ENCODE measurements around the gene FGF11. TPM values are rescaled to one million over a fixed set of nuclear protein-coding genes. Genes with fewer than 3 reads are reported as not detected.

FGF11 gene
- total and polyA plus RNA-seq, 2 experiments from 2014 or later = 0.36 TPM; not detected in 1

DNA sequence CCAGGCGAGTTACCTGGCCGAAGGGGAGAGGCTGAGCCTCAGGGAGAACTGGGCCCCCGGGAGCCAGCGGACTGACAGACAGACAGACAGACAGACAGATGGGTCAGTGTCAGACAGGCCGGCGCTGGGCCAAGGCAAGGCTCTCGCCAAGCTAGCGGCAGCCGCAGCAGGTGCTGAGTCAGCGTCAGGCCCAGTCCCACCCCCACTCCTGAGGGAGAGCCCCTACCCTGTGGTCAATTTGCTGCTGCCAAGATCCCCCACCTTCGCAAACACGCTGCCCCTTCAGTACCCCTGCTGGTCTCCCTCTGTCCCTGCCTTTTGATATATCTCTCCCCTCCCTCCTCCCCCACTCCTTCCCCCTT lies 1.5 kb downstream of the FGF11 start:
- no peak overlapping the region for H3K9ac ChIP-seq
- no peaks in the 10 kb centered on the region for H3K9me3 ChIP-seq (ENCODE audit: low read depth)
- H2AFZ ChIP-seq = no peak overlapping the region
- DNase-seq = peak; percentile 52
- no peak overlapping the region for H3K4me3 ChIP-seq
- in situ Hi-C loops (cut with MboI) = no loop called here
- H4K20me1 ChIP-seq (ENCODE audit: insufficient read depth) = no peaks in the 10 kb centered on the region
- TF ChIP-seq EZH2phosphoT487 (IDR thresholded peaks at IDR 0.05; ENCODE audit: insufficient read depth, low read depth) (no peak), EZH2 (IDR thresholded peaks at IDR 0.05; ENCODE audit: insufficient read depth, poor library complexity, severe bottlenecking) (peak; percentile 29)
- peaks cover 16% of the 10 kb centered on the region for H3K4me1 ChIP-seq (ENCODE audit: insufficient read depth)
- peaks cover 32% of the 10 kb centered on the region; the same call in 1 of the 2 replicates for H3K27me3 ChIP-seq (replicated peaks; ENCODE audit: insufficient read depth)
- H3K36me3 ChIP-seq (ENCODE audit: low read depth) = no peaks in the 10 kb centered on the region
- H3K9me2 ChIP-seq (ENCODE audit: insufficient read depth) = no peaks in the 10 kb centered on the region
- H3K4me2 ChIP-seq (ENCODE audit: unreplicated experiment) = peak overlapping the region; percentile 48
- no peaks in the 10 kb centered on the region for H3K79me2 ChIP-seq (ENCODE audit: insufficient read depth)
- H3F3A ChIP-seq (ENCODE audit: insufficient read depth) = peaks cover 11% of the 10 kb centered on the region
- WGBS, 2 experiments (ENCODE audit: low coverage in 1 of 2, low lambda C conversion rate in 2 of 2, missing lambda C conversion rate in 2 of 2) = 13 to 14% methylated on average over 10 of the region's 12 CpGs
- no peak overlapping the region for H3K27ac ChIP-seq

DNA sequence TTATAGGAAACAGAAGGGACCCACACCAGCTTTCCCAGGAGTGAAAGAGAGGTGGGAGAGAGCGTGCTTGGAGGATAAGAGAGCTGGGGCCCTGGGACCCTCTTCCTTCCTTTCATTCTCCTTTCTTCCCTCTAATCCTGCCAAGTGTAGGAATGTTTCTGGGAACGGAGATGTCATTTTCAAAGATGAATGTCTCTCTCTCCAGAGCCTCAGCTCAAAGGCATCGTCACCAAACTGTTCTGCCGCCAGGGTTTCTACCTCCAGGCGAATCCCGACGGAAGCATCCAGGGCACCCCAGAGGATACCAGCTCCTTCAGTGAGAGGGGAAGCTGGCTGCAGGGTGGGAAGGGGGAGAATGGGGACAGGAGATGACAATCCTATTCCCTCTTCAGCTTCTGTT lies 2.0 kb downstream of the FGF11 start:
- Histone ChIP-seq H2AFZ (no peak overlapping the region), H3K27me3 (replicated peaks; ENCODE audit: insufficient read depth) (peaks cover 35% of the 10 kb centered on the region; the same call in 1 of the 2 replicates), H3K36me3 (ENCODE audit: low read depth) (no peaks in the 10 kb centered on the region), H3K4me2 (ENCODE audit: unreplicated experiment) (no peak overlapping the region), H3K4me1 (ENCODE audit: insufficient read depth) (peaks cover 16% of the 10 kb centered on the region), H3K9me2 (ENCODE audit: insufficient read depth) (no peaks in the 10 kb centered on the region), H3K9me3 (ENCODE audit: low read depth) (no peaks in the 10 kb centered on the region), H3K27ac (no peak overlapping the region), H4K20me1 (ENCODE audit: insufficient read depth) (no peaks in the 10 kb centered on the region), H3K79me2 (ENCODE audit: insufficient read depth) (no peaks in the 10 kb centered on the region), H3K9ac (no peak overlapping the region), H3F3A (ENCODE audit: insufficient read depth) (peaks cover 11% of the 10 kb centered on the region), H3K4me3 (no peak overlapping the region)
- DNase-seq = no peak
- in situ Hi-C loops (cut with MboI) = no loop called here
- WGBS, 2 experiments (ENCODE audit: low coverage in 1 of 2, low lambda C conversion rate in 2 of 2, missing lambda C conversion rate in 2 of 2) = 63% methylated on average over 7 of the region's 7 CpGs
- TF ChIP-seq EZH2 (IDR thresholded peaks at IDR 0.05; ENCODE audit: insufficient read depth, poor library complexity, severe bottlenecking) = no peak
- TF ChIP-seq EZH2phosphoT487 (IDR thresholded peaks at IDR 0.05; ENCODE audit: insufficient read depth, low read depth) = no peak

DNA sequence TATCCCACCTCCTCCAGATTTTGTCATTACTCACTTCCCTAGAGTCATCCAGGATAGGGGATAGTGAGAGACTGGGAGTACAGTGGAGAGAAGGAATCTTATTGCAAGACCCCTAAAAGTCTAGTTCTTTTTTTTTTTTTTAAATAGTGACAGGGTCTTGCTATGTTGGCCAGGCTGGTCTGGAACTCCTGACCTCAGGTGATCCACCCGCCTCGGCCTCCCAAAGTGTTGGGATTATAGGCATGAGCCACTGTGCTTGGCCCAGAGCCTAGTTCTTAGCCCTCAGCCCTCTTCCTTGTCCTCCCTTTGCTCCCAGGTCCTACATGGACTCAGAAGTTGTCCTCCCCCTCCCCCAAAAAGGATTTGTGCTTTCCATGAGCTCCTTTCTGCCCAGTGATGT lies 2.8 kb downstream of the FGF11 start:
- Histone ChIP-seq H3F3A (ENCODE audit: insufficient read depth) (peaks cover 11% of the 10 kb centered on the region), H3K36me3 (ENCODE audit: low read depth) (no peaks in the 10 kb centered on the region), H3K79me2 (ENCODE audit: insufficient read depth) (no peaks in the 10 kb centered on the region), H3K9me2 (ENCODE audit: insufficient read depth) (no peaks in the 10 kb centered on the region), H3K27ac (no peak overlapping the region), H3K4me3 (no peak overlapping the region), H3K4me1 (ENCODE audit: insufficient read depth) (peaks cover 16% of the 10 kb centered on the region), H3K4me2 (ENCODE audit: unreplicated experiment) (no peak overlapping the region), H3K9ac (no peak overlapping the region), H4K20me1 (ENCODE audit: insufficient read depth) (no peaks in the 10 kb centered on the region), H3K9me3 (ENCODE audit: low read depth) (no peaks in the 10 kb centered on the region), H2AFZ (no peak overlapping the region), H3K27me3 (replicated peaks; ENCODE audit: insufficient read depth) (peaks cover 44% of the 10 kb centered on the region)
- TF ChIP-seq EZH2 (IDR thresholded peaks at IDR 0.05; ENCODE audit: insufficient read depth, poor library complexity, severe bottlenecking) (no peak), EZH2phosphoT487 (IDR thresholded peaks at IDR 0.05; ENCODE audit: insufficient read depth, low read depth) (no peak)
- in situ Hi-C loops (cut with MboI) = no loop called here
- 59 to 64% methylated on average over 2 of the region's 2 CpGs for WGBS, 2 experiments (ENCODE audit: low coverage in 1 of 2, low lambda C conversion rate in 2 of 2, missing lambda C conversion rate in 2 of 2)
- no peak for DNase-seq

DNA sequence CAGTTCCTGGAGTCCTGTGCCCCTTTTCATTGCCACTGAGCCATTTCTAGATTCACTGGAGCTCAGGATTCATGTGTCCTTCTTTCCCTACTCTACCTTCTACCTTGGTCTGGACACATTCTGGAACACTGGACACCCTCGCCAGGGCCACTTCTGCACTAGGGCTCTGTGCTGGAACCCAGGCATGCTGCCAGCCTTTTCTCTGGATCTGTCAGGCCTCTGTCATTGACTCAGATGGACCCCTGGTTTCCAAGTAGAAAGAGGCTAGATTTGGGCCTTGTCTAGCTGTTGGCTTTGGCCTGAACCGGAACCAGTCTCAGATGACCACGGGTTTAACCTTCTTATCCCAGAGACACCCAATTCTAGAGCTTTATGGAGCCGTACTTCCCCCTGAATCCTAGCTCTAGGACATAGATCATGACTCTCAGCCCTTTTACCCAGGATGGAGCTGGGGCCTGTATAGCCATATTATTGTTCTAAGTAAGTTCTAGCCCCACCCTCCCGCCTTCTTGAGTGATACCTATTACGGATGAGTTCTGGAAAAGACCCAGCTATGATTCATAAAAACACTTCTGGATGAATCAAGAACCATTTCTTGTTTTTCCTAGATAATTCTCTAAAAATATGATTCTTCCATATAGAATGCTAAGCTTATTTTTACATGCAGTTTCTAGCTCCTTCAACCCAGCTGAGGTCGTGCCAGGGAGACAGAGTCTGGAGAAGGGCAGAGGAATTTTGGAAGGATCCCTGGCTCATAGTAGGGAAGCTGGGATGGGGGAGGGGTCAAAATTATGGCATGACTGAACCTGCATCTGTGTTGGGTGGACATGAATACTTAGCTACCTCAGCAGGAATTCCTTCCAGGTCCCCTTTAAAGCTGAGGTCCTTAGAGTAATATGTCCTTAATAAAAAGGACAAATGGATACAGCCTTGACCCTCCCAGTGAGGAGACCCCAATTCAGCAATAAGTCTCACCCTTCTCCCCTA lies 4.5 kb downstream of the FGF11 start:
- in situ Hi-C loops (cut with MboI) = no loop called here
- Histone ChIP-seq H3K9ac (no peak overlapping the region), H3K4me2 (ENCODE audit: unreplicated experiment) (no peak overlapping the region), H3K79me2 (ENCODE audit: insufficient read depth) (no peaks in the 10 kb centered on the region), H3K4me1 (ENCODE audit: insufficient read depth) (peaks cover 16% of the 10 kb centered on the region), H3F3A (ENCODE audit: insufficient read depth) (peaks cover 11% of the 10 kb centered on the region), H2AFZ (no peak overlapping the region), H4K20me1 (ENCODE audit: insufficient read depth) (no peaks in the 10 kb centered on the region), H3K4me3 (no peak overlapping the region), H3K27me3 (replicated peaks; ENCODE audit: insufficient read depth) (peaks cover 36% of the 10 kb centered on the region), H3K9me2 (ENCODE audit: insufficient read depth) (no peaks in the 10 kb centered on the region), H3K9me3 (ENCODE audit: low read depth) (no peaks in the 10 kb centered on the region), H3K27ac (no peak overlapping the region), H3K36me3 (ENCODE audit: low read depth) (no peaks in the 10 kb centered on the region)
- TF ChIP-seq EZH2 (IDR thresholded peaks at IDR 0.05; ENCODE audit: insufficient read depth, poor library complexity, severe bottlenecking) (no peak), EZH2phosphoT487 (IDR thresholded peaks at IDR 0.05; ENCODE audit: insufficient read depth, low read depth) (no peak)
- peak; percentile 67 for DNase-seq
- WGBS, 2 experiments (ENCODE audit: low coverage in 1 of 2, low lambda C conversion rate in 2 of 2, missing lambda C conversion rate in 2 of 2) = 79 to 86% methylated on average over 7 of the region's 7 CpGs
